Upper lobe of right lung (tissue), 1 donor: ENCODE results near the gene NEDD4L. TPM values are rescaled to one million over a fixed set of nuclear protein-coding genes. Genes with fewer than 3 reads are reported as not detected.

Source experiments
- ATAC-seq: fragments of 200-7000 bp; cut with Tn5 transposase; one replicate; pipeline ENCODE4 v1.9.1; 2020; ENCODE audit warnings: mild to moderate bottlenecking, moderate library complexity
- DNase-seq: peaks from one replicate; pipeline ENCODE4 v3.0.0-alpha.2; 2020
- H3K27ac ChIP-seq: fragments of 200-600 bp; one replicate; pipeline ENCODE4 v1.8.0; 2022
- H3K27me3 ChIP-seq: fragments of 200-600 bp; one replicate; pipeline ENCODE4 v1.8.0; 2022; ENCODE audit warnings: mild to moderate bottlenecking
- H3K36me3 ChIP-seq: fragments of 200-600 bp; one replicate; pipeline ENCODE4 v1.8.0; 2022
- H3K4me1 ChIP-seq: fragments of 200-600 bp; one replicate; pipeline ENCODE4 v1.8.0; 2022
- H3K4me3 ChIP-seq: fragments of 200-600 bp; one replicate; pipeline ENCODE4 v1.8.0; 2022; ENCODE audit warnings: mild to moderate bottlenecking
- H3K9me3 ChIP-seq: fragments of 200-600 bp; one replicate; pipeline ENCODE4 v1.8.0; 2022
- intact Hi-C: fragments of 100-400 bp; cut with DNase I; formaldehyde crosslinking; loops from one replicate; pipeline ENCODE4 v1.11.0; 2022
- total RNA-seq: library from RNA; stranded (reverse); fragmentation: NEBNext Ultra II Directional; extraction: Animal tissue kit (Norgen Biotek cat#: 25700); gene quantifications from one replicate; pipeline ENCODE4 v1.2.1, GENCODE V29; 2021
- TF ChIP-seq, protein P1 (sequence below): fragments of 200-600 bp; IDR thresholded peaks from one replicate; pipeline ENCODE4 v1.8.0; 2022; ENCODE audit warnings: antibody characterized with exemption
- donor health status: DM: no; HTN: yes; CAD: no; lungs with severe emphysema.

NEDD4L gene
- total RNA-seq, 1 donor from 2014 or later, result 192 TPM

DNA sequence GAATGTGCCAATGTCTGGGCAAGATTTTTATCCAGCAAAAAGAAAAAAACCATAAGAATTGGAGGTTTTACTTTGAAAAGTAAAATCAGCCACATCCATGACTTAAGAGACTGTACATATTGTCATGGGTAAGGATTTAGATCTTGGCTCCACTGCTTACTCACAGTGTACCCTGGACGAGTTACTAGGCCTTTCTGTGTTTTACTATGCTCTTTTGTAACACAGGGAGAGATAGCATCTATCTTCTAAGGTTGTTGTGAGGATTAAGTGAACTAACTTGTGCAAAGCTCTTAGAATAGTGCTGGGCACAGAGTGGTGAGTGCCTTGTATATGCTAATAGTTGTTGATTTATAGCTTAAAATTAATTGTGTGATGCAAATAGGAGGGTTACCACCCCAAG, 255.9 kb downstream of the NEDD4L start:
- TF ChIP-seq, protein P1, sequence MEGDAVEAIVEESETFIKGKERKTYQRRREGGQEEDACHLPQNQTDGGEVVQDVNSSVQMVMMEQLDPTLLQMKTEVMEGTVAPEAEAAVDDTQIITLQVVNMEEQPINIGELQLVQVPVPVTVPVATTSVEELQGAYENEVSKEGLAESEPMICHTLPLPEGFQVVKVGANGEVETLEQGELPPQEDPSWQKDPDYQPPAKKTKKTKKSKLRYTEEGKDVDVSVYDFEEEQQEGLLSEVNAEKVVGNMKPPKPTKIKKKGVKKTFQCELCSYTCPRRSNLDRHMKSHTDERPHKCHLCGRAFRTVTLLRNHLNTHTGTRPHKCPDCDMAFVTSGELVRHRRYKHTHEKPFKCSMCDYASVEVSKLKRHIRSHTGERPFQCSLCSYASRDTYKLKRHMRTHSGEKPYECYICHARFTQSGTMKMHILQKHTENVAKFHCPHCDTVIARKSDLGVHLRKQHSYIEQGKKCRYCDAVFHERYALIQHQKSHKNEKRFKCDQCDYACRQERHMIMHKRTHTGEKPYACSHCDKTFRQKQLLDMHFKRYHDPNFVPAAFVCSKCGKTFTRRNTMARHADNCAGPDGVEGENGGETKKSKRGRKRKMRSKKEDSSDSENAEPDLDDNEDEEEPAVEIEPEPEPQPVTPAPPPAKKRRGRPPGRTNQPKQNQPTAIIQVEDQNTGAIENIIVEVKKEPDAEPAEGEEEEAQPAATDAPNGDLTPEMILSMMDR, result no peak
- DNase-seq (no peak), ATAC-seq (no peak)
- no peaks in the 10 kb centered on the region for H3K27me3 ChIP-seq
- intact Hi-C loops, result no loop called here
- peaks cover 16% of the 10 kb centered on the region for H3K4me1 ChIP-seq
- no peaks in the 10 kb centered on the region for H3K9me3 ChIP-seq
- H3K36me3 ChIP-seq, result no peaks in the 10 kb centered on the region
- no peak overlapping the region for H3K27ac ChIP-seq
- H3K4me3 ChIP-seq, result no peak overlapping the region

DNA sequence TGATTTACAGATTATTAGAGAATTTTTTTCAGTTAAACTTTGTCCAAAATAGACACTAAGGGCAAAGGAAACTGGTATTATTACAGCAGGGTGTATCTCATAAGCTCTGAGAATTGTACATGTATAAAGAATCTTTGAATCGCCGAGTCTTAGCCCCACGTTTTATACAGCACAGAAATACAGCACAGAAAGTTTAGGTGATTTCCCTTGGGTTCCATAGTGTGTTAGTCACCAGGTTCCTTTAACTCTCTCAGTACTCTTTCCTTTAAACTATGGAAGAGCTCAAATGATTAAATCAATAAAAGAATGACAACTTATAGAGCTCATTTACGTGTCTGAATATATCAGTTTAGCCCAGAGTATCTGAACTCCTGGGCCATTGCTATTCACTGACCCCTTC, 256.8 kb downstream of the NEDD4L start:
- Histone ChIP-seq H3K36me3 (no peaks in the 10 kb centered on the region), H3K27ac (no peak overlapping the region), H3K27me3 (no peaks in the 10 kb centered on the region), H3K4me1 (peaks cover 12% of the 10 kb centered on the region), H3K9me3 (peaks cover 8% of the 10 kb centered on the region), H3K4me3 (no peak overlapping the region)
- no peak for DNase-seq
- ATAC-seq, result no peak
- TF ChIP-seq, protein P1, result no peak
- intact Hi-C loops, result no loop called here

DNA sequence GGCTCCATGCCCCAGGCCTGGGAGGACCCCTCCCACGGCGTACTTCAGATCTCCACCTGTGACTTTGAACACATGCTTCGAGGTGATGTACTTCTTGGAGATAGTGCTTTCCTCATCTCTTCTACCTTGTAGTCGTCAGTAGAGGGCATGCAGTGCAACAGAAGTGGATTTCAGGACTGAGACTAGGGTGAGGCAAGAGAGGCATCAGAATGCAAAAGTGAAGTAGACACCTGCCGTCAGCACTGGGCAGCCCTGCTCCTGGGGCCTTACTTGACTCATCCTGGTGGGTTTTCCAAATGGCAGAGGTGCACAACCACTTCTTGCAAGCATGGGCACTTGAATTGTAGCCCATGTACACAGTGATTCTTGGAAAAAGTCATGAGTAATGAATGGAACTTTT, 258.8 kb downstream of the NEDD4L start:
- TF ChIP-seq, protein P1, result no peak
- H3K36me3 ChIP-seq, result no peaks in the 10 kb centered on the region

DNA sequence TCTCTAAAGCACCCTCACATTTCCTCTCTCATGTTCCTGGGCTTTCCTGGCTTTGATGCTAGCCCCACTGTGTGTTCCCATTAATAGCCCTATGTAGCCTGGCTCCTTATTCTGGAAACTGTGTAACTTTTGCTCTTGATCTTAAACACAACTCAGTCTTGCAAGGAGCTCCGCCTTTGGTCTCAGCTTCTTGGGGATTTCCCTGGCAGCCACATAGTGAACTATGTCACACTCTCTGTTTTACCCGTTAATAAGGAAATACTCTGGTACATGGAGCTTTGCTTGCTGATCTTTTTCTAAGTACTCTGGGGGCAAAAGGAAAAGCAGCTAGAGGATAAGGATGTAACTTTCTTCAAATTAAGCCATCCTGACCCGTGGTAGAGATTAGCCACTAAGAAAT, 259.3 kb downstream of the NEDD4L start:
- peaks cover 8% of the 10 kb centered on the region for H3K4me1 ChIP-seq
- no peaks in the 10 kb centered on the region for H3K36me3 ChIP-seq
- no peak overlapping the region for H3K4me3 ChIP-seq
- intact Hi-C loops, result no loop called here
- TF ChIP-seq, protein P1, result no peak
- ATAC-seq, result peak; percentile 52
- DNase-seq, result no peak
- peaks cover 10% of the 10 kb centered on the region for H3K9me3 ChIP-seq
- no peaks in the 10 kb centered on the region for H3K27me3 ChIP-seq
- H3K27ac ChIP-seq, result no peak overlapping the region

More for the DNA sequence above, 258.8 kb downstream of the NEDD4L start:
- peaks cover 10% of the 10 kb centered on the region for H3K9me3 ChIP-seq
- H3K4me1 ChIP-seq, result peaks cover 12% of the 10 kb centered on the region
- H3K4me3 ChIP-seq, result no peak overlapping the region
- no peak overlapping the region for H3K27ac ChIP-seq
- peak; percentile 46 for ATAC-seq
- H3K27me3 ChIP-seq, result no peaks in the 10 kb centered on the region
- no peak for DNase-seq
- intact Hi-C loops, result no loop called here

DNA sequence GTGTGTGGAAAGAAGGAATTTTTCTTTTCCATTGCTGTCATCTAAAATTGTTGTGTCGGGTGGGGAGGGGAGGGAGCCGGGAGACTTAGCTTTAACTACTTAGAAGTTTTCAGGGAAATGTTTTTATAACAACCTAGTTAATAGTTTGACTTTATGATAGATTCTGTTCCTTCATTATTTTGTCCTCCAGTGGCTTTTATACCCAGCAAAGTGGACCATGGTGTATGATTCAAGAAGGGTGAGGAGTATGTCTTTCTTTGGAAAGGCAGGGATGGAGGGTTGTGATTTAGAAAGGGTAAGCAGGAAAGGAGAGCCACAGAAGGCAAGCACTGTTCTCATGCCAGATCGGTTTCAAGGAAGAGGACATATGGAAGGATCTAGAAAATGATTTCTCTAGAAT, 261.8 kb downstream of the NEDD4L start:
- Histone ChIP-seq H3K27ac (no peak overlapping the region), H3K36me3 (no peaks in the 10 kb centered on the region), H3K4me3 (no peak overlapping the region), H3K4me1 (peaks cover 19% of the 10 kb centered on the region), H3K27me3 (no peaks in the 10 kb centered on the region), H3K9me3 (peaks cover 10% of the 10 kb centered on the region)
- TF ChIP-seq, protein P1, result no peak
- intact Hi-C loops, result no loop called here
- ATAC-seq (no peak), DNase-seq (no peak)

DNA sequence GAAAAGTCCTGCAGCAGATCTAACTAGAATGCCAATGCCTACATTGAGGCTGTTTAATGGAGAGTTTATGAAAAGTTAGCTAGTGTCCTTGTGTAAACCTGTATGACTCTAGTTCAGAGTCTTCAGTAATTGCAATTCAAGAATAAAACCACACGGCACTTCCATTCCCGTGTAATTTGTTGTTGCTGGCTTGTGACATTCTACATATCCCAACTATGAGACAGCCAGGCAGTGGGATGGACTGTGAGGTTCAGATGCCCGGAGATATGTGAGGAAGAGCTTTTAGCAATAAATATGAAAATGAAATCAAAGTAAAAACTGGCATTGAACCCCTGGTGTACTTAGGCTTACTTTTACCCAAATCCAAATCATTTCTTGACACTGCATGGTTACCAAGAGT, 263.4 kb downstream of the NEDD4L start:
- Histone ChIP-seq H3K27ac (no peak overlapping the region), H3K9me3 (peaks cover 10% of the 10 kb centered on the region), H3K27me3 (no peaks in the 10 kb centered on the region), H3K4me3 (no peak overlapping the region), H3K36me3 (no peaks in the 10 kb centered on the region), H3K4me1 (peaks cover 19% of the 10 kb centered on the region)
- TF ChIP-seq, protein P1, result no peak
- no peak for DNase-seq
- no peak for ATAC-seq
- intact Hi-C loops, result no loop called here
